Measurements from ENCODE around the gene HLA-DPB1.
"Not testable (repeated sequence)": the region's sequence is repeated elsewhere in the genome, so short reads cannot be mapped to it uniquely, and the experiment has no call there.

HLA-DPB1 gene

DNA sequence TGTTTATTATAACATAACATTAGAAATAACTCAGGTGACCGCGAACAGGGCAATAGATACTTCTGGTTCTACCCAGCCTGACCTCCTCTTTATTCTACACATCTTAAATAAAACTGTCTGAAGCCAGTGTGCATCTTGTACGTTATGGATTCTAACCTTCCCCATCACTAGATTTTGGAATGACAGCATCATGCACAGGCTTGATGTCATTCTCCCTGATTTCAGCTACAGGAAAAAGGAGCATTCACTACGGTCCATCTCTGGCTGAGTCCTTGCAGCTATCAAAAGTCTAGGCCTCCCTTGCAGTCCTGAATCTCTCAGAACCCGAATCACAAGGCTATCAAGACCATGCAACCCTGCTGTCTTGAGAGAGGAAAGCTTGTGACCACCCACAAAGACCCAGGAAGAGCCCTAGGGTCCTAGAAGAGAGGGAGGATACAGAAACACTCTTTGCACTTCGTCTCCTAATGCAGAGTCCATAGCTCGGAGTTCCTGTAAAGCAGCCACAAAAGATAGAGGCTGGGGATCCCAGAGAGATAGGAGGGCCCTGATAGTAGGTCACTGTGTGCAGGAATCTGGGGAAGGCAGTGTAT, 3.2 kb upstream of the HLA-DPB1 start:
- no peak for DNase-seq

DNA sequence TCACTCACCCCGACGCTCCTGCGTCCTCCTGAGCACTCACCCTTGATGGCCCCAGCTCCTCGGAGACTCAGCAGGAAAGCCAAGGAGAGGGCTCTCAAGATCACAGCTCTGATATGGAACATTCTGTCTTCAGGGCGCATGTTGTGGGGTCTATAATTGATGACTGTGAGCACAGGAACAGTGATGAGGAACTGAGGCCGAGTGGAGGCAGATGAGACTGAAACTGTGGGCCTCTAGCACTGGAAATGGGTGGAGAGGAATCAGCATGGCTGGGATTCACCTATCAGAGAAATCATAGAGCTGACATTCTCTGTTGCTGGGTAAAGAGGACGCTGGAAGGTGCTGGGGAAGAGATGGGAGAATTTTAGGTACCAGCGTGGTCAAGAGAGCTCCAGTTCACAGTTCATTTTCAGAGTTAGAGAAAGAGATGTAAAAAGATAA, 2.3 kb upstream of the HLA-DPB1 start, which contains the start of gene HLA-DPA1:
Gene HLA-DPA1 (minus strand): TSS at position 219 of the 441 bp plus-strand sequence.
- DNase-seq, result no peak

DNA sequence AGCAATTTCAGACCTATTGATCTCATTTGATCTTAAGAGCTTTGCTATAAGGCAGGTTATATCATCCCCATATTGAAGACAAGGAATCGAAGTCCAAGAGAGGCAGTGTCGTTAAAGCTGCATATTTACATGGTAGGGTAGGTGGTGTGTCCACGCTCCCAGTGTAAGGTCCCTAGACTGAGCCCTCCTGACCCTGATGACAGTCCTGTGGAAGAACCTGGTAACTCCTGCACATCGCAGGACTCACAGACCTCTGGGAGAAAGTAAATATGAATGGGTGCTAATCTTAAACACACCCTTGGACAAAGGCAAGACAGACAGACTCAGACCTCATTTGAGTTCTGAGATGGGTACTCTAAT, 602 bp upstream of the HLA-DPB1 start:
- no peak for DNase-seq

DNA sequence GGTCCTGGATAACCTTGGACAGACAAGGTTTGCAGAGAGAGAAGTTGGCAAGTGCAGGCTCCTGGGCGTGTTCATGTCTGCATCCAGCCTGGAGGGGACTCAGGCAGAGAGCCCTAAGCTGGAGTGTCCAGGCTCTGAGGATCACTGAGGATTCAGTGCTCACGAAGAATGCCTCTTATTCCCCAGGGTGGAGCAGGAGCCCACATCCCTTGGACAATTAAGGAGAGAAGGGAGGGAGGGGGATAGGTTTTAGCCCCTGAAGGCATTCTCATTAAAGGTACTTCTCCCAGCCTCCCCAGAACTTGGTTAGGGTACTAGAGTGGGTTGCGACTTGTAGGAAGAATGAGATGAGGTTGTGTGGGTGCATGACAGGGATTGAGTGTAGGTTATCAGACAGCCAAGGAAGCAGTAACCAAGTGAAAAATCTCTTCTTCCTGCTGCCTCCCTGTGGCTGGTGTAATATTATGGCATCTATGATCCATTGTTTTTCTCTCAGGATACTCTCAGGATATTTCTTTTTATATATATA, 680 bp downstream of the HLA-DPB1 start:
- DNase-seq, result no peak

DNA sequence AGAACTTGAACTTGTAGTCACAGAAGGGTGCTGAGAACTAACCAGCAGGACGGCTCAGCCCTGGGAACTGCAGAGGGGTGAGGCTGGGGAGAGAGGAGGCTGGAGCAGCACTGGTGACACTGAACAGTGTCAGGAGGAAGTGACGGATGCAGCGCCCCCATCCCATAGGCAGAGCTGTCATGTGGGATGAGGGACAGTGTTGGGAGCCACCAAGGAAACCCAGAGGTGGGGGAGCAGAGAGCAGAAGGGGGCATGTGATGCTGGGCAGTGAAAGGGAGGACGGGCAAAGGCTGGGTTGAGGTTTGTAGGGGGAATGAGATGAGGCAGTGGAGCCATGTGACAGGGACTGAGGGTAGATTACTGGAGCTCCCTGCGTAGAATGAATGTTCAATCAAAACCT, 2.1 kb downstream of the HLA-DPB1 start:
- no peak for DNase-seq

DNA sequence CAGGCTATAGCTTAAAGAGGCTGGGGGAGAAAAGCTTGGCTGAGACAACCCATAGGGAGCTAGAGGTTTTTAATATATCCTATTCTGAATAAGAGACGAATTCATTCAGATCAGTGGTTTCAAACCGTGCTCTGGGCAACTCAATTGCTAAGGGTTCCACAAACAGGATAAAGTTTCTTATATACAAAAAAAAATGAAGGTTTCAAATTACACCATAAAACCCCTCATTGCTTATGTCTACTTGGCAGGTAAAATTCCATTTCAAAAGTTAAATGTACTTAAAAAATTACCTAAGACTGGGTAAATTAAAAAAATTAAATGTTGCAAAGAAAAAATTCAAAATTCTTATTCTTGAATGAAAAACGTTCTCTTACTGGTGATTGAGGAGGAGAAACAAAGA, 2.7 kb downstream of the HLA-DPB1 start:
- no peak for DNase-seq

DNA sequence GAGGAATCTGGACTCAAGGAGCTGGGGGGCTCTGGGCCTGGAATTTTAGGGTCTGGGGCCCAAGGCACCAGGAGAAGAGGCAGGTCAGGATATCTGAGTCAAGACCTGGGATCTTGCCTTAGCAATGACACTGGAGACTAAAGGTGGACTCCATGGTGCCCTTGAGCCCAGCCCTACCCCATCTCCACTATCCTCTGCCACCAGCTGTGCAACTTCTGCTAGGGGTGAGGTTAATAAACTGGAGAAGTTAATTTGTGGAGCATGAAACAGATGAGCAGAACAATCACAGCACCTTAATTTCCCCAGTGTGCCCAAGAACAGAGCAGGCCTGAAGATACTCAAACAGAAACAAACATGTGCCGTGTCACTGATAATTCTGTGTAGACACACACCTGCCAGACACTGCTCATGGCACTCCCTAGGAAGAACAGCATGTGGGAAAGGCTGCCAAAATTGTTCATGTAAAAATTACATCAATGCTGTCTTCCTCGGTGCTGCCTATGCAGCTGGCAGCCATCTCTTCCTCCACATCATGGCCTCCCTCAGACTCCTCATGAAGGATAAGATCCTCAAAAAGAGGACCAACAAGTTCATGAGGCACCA, 3.2 kb downstream of the HLA-DPB1 start:
- DNase-seq, result no peak

DNA sequence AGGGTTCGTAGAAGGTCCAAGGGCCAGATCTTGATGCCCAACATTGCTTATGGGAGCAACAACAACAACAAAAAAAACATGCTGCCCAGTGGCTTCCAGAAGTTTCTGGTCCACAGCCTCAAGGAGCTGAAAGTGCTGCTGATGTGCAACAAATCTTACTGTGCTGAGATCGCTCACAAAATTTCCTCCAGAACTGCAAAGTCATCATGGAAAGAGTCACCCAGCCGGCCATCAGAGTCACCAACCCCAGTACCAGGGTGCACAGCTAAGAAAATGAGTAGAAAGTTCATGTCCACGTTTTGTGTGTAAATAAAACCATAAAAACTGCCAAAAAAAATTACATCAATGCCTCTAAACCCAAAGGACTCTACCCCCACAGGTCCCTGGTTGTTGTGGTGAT, 3.8 kb downstream of the HLA-DPB1 start:
- no peak for DNase-seq

DNA sequence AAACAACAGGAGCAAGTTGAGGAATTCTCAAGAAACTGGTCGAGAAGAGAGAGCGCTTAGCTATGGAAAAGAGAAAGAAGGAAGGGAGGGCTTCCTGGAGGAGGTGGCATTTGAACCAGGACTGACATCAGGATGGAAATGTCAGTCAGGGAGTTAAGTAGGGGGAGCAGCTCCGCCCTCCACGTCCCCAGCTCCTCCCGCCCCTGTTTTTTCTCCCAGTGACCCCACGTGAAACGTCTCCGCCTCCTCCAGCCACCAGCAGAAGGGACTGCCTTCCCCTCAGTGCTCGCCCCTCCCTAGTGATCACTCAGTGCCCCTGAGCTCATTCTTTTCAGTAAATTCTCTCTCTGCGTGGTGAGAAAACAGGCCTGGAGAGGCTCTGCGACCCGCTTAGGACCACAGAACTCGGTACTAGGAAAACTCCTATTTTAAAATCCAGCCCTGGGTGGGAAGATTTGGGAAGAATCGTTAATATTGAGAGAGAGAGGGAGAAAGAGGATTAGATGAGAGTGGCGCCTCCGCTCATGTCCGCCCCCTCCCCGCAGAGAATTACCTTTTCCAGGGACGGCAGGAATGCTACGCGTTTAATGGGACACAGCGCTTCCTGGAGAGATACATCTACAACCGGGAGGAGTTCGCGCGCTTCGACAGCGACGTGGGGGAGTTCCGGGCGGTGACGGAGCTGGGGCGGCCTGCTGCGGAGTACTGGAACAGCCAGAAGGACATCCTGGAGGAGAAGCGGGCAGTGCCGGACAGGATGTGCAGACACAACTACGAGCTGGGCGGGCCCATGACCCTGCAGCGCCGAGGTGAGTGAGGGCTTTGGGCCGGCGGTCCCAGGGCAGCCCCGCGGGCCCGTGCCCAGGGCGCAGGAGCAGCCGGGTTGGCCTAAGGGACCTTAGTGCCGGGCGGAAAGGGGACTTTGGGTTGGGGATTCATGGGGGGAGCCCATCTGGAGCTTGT, 4.6 kb downstream of the HLA-DPB1 start:
- no peak for DNase-seq

DNA sequence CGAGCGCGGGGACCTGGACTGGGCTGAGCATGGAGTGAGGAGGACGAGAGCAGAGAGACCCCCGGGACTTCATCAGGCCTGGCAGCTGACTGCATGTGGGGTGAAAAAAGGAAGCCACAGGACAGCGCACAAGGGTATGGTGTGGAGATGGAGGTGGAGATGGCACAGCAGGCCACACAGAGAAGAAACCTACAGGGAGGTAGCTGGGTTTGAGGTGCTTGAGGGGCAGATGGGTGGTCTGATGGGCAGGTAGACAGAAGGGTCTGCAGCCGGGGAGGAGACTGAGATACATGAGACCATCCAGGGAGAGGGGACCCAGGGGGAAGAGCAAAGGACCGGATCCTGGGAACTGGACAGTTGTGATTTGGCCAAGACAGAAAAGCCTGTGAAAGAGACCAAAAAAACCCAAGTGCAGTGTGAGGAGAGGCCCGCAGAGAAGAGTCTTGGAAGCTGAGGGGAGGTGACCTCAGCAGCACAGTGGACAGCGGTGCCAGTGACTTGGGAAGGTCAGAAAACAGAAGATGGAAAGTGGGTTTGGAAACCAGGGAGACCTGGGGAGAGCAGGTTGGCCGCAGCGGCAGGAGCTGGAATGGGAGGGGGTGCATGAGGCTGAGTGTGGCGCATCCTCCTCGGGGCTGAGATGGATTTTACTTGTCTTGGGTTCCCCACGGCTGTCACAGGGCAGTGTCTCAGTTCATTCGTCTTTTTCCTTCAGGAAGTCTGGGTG, 5.5 kb downstream of the HLA-DPB1 start:
- DNase-seq, result no peak

DNA sequence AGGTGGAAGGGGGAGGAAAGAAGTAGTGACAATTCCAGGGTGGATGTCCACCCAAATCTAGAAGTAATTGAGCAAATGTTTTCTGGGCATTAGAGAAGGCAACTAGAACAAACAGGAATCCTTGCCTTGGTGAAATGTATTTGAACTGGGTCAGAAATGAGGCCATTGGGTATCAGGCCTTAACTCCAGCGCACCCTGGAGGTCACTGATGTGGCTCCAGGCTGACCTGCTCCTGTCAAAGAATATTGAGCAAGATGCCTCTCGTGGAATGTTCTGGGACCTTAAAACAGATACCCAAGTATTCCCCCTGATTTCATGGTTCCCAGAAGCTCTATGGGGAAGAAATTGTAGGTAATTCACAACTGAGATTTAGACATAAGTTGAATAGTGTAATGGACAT, 6.9 kb downstream of the HLA-DPB1 start:
- DNase-seq, result no peak

DNA sequence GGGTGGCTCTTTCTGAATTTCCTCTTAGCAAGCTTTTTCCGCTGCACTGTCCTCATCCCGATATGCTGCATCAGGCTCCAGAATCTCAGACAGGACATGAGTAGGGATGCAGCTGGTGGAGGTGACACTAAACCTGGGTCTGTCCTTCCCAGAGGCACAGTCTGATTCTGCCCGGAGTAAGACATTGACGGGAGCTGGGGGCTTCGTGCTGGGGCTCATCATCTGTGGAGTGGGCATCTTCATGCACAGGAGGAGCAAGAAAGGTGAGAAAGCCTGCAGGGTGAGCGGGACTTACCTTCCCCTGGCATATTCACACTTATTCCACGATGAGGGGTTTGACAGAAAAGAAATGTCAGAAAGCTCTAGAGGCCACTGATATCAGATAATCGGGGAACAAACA, 9.8 kb downstream of the HLA-DPB1 start:
- DNase-seq, result no peak

DNA sequence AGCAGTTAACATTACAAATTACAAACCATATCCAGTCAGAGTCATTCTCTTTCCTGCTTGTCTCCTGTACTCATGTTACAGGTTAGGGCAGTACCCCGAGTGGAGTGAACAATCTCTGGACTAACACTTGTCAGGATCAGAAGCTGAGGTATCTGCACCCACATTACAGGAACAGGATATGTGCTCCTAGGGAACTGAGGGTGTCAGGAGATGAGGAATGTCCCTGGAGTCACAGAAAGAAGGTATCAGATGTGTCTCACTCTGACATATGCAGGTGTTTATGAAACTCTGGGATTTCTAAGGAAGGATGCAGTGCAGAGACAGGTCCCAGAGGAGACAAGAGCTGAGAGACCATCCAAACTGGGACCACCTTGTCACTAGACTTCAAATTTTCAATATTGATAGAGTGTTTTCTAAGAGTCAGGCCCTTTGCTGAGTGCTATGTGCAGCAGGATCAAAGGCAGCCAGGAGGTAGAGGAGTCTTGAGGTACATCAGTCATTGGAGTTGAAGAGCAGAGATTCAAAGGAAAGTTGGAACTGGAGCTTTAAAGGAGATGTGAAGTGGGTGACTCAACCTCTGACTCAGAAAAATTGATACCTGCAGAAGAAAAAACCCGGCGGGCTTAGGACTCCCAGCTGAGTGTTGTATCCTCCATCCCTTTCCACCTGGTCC, 12.6 kb downstream of the HLA-DPB1 start:
- no peak for DNase-seq

DNA sequence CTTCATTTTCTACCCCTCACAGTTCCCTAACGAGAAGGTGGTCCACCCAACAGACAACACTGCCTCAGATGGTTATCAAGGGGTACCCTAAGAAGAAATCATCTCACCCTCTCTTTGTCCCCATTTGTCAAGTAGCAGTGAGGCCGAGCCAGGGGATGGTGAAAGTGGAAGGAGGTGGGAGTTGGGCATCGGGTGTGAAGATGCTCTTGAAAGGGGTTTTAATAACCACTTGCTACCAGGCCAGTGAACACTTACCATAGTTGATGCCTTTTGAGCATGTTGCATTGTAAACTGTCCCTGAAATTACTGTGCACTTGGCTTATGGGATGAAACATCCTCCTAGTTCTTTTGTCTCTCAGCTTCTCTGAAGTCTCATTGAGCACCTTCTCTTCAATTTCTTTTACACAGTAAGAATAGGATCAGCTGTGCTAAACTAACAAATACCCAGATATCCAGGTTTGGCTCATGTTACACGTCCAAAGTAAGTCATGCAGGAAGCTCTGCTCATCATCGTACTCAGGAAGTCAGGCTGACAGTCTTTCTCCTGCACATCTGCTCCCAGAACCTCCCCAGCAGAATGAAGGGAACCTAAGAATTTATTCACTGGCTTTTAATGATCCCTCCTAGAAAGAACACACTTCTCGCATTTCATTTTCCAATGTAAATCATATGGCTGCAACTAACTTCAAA, 13.3 kb downstream of the HLA-DPB1 start:
- no peak for DNase-seq

DNA sequence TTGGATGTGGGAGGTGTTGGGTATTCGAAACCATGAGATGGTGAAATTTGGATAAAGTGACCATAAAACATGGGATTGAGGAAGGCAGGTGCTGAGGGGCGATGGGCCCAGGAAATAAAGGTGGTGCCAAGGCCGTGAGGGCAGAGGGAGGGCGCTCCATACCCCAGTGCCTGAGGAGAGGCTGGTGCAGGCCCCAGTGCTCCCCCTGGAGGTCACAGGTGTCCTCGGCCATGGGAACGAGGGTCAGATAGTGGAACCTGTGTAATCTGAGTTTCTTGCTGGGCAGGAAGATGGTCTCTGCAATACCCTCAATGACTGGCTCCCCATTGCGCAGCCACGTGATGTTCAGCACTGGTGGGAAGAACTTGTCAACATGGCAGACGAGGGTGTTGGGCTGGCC, 16.2 kb downstream of the HLA-DPB1 start:
- DNase-seq, result peak; percentile 54 to 57

DNA sequence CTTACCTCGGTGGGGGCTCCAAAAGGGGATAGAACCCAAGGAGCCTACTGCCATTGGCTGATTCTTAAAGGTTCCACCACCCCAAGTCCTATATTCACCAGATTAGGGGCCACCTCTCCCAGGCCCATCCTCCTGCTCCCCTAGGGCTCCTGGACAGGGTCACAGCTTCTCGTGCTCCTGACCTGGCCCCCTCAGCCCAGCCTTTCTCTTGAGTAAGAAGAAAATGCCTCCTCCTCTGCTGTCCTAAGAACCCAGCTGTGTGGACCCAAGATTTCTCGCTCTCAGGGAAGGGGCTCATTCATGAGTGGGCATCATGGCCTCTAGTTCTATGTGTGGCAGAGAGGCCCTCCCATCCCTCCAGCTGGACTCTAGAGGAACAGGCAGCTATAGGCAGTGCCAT, 16.6 kb downstream of the HLA-DPB1 start:
- no peak for DNase-seq

DNA sequence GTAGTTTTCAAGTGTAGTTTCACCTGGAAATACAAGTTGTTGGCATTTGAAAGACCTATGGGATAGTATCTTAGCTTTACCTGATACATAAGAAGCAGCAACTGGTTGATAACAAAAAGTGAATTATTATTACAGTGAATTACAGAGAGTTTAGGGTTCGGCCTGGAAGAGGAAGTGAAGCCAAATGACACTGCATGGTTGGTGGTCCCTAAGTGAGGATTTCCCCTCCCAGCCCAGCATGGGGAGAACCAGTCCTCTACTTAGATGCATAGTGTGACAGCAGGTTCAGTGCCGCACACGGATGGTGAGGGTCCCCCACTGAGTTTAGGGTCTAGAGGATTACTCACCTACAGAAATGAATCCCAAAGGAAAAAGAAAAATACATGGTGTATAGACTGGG, 18.1 kb downstream of the HLA-DPB1 start:
- DNase-seq, result no peak

DNA sequence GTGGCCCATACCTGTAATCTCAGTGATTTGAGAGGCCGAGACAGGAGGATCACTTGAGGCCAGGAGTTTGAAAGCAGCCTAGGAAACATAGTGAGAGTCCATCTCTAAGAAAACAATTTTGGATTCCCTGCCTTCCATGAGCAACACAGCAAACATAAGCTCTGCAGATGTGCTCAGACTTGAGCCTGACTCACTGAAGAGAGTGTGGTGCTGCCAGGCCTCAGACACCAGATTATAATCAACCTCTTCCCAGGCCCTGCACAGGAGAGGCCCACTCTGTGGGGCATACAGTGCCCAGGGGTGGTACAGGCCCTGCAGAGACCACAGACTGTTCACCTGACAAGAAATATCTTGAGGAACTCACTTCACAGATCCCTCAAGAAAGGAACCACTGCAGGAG, 19.9 kb downstream of the HLA-DPB1 start:
- no peak for DNase-seq

DNA sequence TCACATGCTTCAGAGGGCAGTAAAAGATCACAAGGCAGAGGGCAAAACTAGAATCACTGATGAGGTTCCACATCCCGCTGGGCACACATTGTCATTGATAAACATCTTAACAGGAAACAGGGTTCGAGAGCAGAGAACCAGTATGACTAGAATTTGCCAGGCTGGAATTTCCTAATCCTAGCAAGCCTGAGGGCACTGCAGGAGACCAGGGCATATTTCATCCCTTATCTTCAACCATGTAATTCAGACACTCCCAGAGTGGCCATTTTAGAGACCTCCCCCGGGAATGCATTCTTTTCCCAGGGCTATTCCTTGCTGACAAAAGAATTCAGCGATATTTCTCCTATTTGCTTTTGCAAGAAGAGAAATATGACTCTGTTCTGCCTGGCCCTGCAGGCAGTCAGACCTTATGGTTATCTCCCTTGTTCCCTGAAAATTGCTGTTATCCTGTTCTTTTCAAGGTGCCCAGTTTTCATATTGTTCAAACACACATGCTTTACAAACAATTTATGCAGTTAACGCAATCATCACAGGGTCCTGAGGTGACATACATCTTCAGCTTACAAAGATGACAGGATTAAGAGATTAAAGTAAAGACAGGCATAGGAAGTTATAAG, 25.4 kb downstream of the HLA-DPB1 start:
- not testable (repeated sequence) for DNase-seq

DNA sequence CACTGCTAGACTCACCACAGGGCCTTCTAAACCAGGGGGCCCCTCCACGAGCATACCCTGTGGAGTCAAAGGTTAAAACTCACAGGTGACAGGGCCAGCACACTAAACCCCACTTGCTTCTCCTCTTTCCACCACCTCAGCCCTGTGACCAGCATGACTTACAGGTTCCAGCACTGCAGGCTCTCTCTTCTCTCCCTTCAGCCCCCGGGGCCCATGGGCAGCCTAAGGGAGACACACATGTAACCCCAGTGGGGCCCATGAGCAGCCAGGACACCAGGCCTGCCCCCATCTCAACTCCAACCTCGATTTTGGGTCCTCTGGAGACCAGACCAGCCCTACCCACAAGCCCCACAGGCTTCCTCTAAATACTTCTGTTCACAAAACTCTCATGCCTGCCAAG, 28.0 kb downstream of the HLA-DPB1 start:
- no peak for DNase-seq

DNA sequence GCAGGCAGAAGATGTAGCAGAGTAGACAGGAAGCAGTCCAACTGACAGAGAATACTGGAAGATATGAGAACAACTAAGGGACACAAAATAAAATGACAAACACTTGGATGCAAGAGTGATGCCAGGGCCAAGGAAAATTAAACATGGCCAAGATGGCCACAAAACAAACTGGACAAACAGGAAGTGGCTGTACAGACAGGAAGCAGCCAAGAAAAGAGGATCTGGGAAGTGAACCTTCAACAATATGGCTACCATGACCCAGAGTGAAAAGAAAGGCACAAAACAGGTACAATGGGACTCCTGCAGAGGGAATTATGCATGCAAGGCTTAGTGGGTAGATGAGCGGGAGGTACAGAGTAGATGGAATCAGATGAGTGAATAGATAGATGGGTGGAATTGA, 29.1 kb downstream of the HLA-DPB1 start:
- DNase-seq, result no peak
